RWPE2 (cell line): ENCODE measurements around the gene MTSS2.

Source experiments
- ATAC-seq: fragments of 200-7000 bp; cut with Tn5 transposase; 3 replicates; pipeline ENCODE4 v1.9.1; 2021; ENCODE audit warnings: low read depth
- DNase-seq: peaks from one replicate; pipeline ENCODE4 v3.0.0-alpha.2; 2020; ENCODE audit warnings: low spot score
- H3K27ac ChIP-seq: fragments of 450-650 bp; 2 replicates; pipeline ENCODE4 v1.5.1; 2017; ENCODE audit warnings: mild to moderate bottlenecking; ENCODE audit not compliant: poor library complexity, severe bottlenecking
- H3K27me3 ChIP-seq: fragments of 250-450 bp; sonication (Bioruptor Pico); 2 replicates; pipeline ENCODE4 v1.5.1; 2021; ENCODE audit warnings: mild to moderate bottlenecking, moderate library complexity; ENCODE audit not compliant: insufficient read depth, poor library complexity, severe bottlenecking
- H3K36me3 ChIP-seq: fragments of 250-450 bp; sonication (Bioruptor Pico); 2 replicates; pipeline ENCODE4 v1.5.1; 2020; ENCODE audit warnings: low read depth, mild to moderate bottlenecking, moderate library complexity
- H3K4me1 ChIP-seq: fragments of 250-450 bp; sonication (Bioruptor Pico); 2 replicates; pipeline ENCODE4 v1.5.1; 2021; ENCODE audit warnings: mild to moderate bottlenecking, moderate library complexity; ENCODE audit not compliant: insufficient read depth, poor library complexity, severe bottlenecking
- H3K4me3 ChIP-seq: fragments of 250-450 bp; sonication (Bioruptor Pico); 2 replicates; pipeline ENCODE4 v1.5.1; 2021; ENCODE audit warnings: mild to moderate bottlenecking, moderate library complexity; ENCODE audit not compliant: severe bottlenecking
- H3K9me3 ChIP-seq: fragments of 250-450 bp; sonication (Bioruptor Pico); 2 replicates; pipeline ENCODE4 v1.5.1; 2021; ENCODE audit warnings: mild to moderate bottlenecking, moderate library complexity; ENCODE audit not compliant: severe bottlenecking
- CTCF ChIP-seq: fragments of 450-650 bp; IDR thresholded peaks from one replicate; pipeline ENCODE4 v1.5.1; 2017; ENCODE audit warnings: mild to moderate bottlenecking, moderate library complexity; ENCODE audit not compliant: poor library complexity, severe bottlenecking

MTSS2 gene

DNA sequence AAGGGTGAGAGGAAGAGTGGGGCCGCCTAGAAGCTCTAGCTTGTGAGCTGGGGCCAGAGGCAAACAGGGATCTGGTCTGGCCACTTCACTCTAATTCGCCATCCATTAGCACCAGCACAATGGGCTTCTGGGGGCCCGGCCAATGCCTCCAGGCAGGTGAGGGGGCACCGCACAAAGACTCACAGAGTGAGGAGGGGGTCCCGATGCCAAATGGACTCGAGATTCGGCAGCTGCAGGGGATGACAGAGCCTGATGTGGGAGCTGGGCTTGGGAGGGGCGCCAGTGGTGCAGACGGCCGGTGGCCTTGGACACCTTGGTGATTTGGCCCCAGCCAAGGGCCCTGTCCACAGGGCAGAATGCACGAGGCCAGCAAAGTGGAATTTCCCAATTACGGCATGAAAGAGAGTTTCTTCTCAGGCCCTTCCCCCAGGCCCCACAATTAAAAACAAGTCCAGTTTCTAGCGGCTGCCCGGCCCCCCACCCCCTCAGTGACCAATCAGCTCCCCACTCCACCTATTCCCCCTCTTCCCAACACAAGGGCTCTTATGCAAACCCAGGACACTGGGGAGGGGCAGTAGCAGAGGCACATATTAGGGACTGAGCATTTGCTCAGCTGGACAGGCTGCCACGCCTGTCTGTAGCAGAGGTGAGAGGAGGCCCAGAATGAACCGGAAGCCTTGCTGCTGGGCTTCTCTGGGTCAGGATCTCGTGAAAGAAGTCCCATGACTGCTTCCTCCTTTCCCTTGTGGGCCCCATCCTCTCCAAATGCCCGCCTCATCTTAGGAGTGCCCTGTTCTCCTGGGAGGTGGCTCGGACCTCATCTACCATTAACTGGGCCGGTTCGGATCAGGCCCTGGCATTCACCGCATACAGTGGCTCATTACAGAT is 39.4 kb upstream of the MTSS2 start:
- DNase-seq (no peak), ATAC-seq (no peak)
- Histone ChIP-seq H3K36me3 (peaks cover 7% of the 10 kb centered on the region; the same call in 1 of the 2 replicates), H3K4me3 (no peak overlapping the region), H3K27me3 (no peaks in the 10 kb centered on the region), H3K9me3 (no peaks in the 10 kb centered on the region), H3K4me1 (no peaks in the 10 kb centered on the region), H3K27ac (no peak overlapping the region)
- no peak for TF ChIP-seq CTCF

DNA sequence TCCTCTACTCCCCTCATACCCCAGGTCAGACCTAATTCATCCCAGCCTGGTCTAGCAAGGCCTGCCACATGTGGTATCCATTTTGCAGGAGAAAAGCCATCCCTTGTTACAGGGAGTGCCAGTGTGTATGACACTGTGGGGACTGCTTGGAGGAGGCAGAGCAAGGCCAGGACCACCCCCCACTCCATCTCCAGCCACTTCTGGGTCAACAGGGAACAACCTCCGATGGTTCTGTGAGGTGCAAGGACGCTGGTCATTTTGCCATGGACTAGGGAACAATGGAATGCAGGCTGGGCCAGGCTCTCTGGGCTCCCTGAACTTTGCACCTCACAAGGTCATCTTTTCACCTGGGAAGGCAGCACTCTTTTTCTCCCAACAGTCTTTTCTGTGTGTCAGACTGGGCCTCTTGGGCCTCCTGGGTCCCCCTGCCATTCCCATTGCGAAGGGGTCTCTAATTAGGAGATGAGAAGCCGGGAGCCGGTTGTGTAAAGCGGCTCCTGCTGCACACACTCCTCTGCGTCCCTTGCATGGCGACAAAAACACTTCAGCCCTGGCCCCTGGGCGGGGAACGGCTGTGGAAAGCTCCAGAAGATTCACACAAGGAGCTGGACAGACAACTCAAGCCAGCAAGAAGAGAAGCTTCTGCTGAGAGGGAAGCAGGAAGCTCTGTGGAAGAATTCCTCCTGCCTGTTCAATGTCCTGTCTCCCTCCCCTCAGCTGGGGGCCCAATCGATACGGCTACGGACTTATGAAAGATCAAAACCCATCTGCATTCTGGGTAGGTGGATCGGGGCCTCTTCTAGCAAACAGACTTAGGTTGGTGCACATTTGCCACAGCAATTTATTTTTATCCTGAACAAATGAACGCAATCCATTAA is 38.5 kb upstream of the MTSS2 start:
- Histone ChIP-seq H3K4me3 (no peak overlapping the region), H3K36me3 (peaks cover 7% of the 10 kb centered on the region; the same call in 1 of the 2 replicates), H3K9me3 (no peaks in the 10 kb centered on the region), H3K27me3 (no peaks in the 10 kb centered on the region), H3K4me1 (no peaks in the 10 kb centered on the region), H3K27ac (no peak overlapping the region)
- no peak for ATAC-seq
- TF ChIP-seq CTCF, result no peak
- DNase-seq, result no peak

GRCh38 chr16:70723740-70724145 is 37.9 kb upstream of the MTSS2 start:
- DNase-seq, result no peak
- TF ChIP-seq CTCF, result no peak
- Histone ChIP-seq H3K27me3 (no peaks in the 10 kb centered on the region), H3K36me3 (peaks cover 7% of the 10 kb centered on the region; the same call in 1 of the 2 replicates), H3K4me1 (no peaks in the 10 kb centered on the region), H3K9me3 (no peaks in the 10 kb centered on the region), H3K4me3 (no peak overlapping the region), H3K27ac (no peak overlapping the region)
- ATAC-seq, result no peak

DNA sequence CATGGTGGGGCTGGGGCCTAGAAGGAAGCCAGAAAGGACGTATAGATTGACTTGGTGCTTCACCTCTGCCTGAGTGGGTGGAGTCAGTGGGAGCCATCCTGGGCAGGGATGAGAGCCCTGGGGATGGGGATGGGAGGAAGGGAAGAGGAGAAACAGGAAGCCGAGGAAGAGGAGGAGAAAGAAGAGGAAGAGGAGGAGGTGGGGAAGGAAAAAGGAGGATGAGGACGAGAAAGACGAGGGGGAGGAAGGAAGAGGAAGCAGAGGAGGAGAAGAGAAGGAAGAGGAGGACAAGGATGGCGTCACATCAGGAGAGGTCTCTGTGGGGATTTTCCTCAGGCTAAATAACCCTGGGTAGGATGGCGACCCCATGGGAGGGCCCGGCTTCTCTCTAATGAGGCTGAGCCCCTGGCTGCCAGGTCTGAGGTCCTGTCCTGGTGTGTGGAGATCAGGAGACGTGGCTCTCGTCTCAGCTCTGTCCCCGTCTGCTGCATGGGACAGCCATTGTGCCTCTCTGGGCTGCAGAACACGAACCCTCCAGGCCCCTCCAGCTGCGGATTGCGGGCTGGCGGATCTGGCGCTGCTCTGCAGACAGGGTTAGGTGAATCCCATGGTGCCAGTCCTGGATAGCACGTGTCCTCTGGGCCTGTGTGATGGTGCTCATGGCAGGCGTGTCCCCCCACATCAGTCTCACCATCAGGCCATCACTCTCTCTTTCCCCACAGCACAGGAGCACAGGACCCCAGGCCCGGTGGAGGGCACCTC is 35.5 kb upstream of the MTSS2 start:
- Histone ChIP-seq H3K9me3 (no peaks in the 10 kb centered on the region), H3K27me3 (no peaks in the 10 kb centered on the region), H3K27ac (no peak overlapping the region), H3K4me1 (no peaks in the 10 kb centered on the region), H3K36me3 (no peaks in the 10 kb centered on the region), H3K4me3 (no peak overlapping the region)
- no peak for TF ChIP-seq CTCF
- DNase-seq (no peak), ATAC-seq (no peak)
